ENCODE results near the gene EZH1.

GRCh38 chr17:42784811-42785592 is 40.2 kb upstream of the EZH1 start:
- TF ChIP-seq CEBPB (IDR thresholded peaks at IDR 0.05) (no peak), CREB1 (IDR thresholded peaks at IDR 0.05; ENCODE audit: low read depth) (no peak), YY1 (IDR thresholded peaks at IDR 0.05; ENCODE audit: low read depth) (no peak), FOXM1 (IDR thresholded peaks at IDR 0.05; ENCODE audit: borderline replicate concordance, low read depth) (no peak)

Measured in Ishikawa (cell line).